ENCODE results near the gene RAP1GAP.
"Not testable (repeated sequence)": the region's sequence is repeated elsewhere in the genome, so short reads cannot be mapped to it uniquely, and the experiment has no call there.

RAP1GAP gene

GRCh38 chr1:21644348-21644747 lies 24.8 kb downstream of the RAP1GAP start:
- DNase-seq (ENCODE audit: low spot score): no peak

DNA sequence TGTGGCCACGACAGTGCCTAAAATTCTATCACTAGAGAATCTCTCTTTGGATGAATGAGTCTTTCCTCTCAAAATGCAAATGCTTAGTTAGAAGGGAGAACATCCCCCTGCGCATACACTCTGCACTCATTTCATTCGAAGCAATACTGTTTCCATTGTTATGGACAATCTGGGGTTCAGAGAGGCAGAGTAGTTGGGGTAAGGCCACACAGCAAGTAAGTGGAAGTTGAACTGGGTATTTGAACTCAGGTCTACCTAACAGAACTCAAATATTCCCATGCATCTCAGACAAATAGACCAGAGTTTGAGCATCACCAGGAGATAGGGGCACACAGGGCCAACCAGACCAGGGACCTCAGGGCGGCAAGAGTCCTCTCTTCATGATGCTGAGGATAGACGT lies 25.5 kb downstream of the RAP1GAP start:
- no peak for DNase-seq (ENCODE audit: low spot score)

- DNase-seq (ENCODE audit: low spot score): no peak
Measured at GRCh38 chr1:21641967-21642739, 27.0 kb downstream of the RAP1GAP start.

DNA sequence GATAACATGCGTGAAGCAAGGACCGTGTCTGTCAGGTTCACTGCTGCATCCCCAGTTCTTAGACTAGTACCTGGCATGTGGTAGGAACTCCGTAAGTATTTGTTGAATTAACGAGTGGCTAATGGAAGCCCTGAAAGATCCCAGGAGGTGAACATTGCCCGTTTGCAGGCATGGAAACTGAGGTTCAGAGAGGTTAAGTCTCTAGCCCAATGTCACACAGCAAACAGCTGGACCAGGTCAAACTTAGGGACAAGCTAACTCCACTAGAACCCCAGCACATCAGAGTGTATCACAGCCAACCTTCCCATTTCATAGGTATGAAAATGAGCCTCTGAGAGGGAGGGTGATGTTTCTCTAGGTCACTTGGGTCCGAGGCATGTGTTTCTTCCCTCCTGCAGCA lies 27.6 kb downstream of the RAP1GAP start:
- no peak for DNase-seq (ENCODE audit: low spot score)

- no peak for DNase-seq (ENCODE audit: low spot score)
Measured at GRCh38 chr1:21641076-21641475, 28.1 kb downstream of the RAP1GAP start.

DNA sequence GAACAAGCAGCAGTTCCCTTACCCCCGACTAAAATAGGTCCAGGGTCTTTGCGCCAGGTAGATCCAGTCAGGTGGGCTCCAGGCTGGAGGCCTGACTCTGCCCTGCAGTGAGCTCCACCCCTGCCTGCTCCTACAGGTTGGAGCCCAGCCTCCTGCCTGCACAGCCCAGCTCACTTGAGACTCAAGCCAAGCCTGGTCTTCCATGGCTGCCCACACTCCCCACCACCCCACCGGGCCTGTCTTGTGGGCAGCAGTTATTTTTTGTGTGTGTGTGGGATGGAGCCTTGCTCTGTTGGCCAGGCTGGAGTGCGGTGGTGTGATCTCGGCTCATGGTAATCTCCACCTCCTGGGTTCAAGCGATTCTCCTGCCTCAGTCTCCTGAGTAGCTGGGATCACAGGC lies 28.5 kb downstream of the RAP1GAP start:
- DNase-seq (ENCODE audit: low spot score): no peak

- DNase-seq (ENCODE audit: low spot score): no peak
Measured at GRCh38 chr1:21639594-21640041, 29.5 kb downstream of the RAP1GAP start.

GRCh38 chr1:21638531-21639341 lies 30.4 kb downstream of the RAP1GAP start:
- DNase-seq (ENCODE audit: low spot score): no peak

- no peak for DNase-seq (ENCODE audit: low spot score)
Measured at GRCh38 chr1:21637514-21637913, 31.6 kb downstream of the RAP1GAP start.

GRCh38 chr1:21636029-21636428 lies 33.1 kb downstream of the RAP1GAP start:
- no peak for DNase-seq (ENCODE audit: low spot score)

GRCh38 chr1:21634806-21635535 lies 34.2 kb downstream of the RAP1GAP start:
- no peak for DNase-seq (ENCODE audit: low spot score)

GRCh38 chr1:21633992-21634805 lies 35.0 kb downstream of the RAP1GAP start:
- DNase-seq (ENCODE audit: low spot score): no peak

- DNase-seq (ENCODE audit: low spot score): no peak
Measured at GRCh38 chr1:21633141-21633755, 35.9 kb downstream of the RAP1GAP start.

DNA sequence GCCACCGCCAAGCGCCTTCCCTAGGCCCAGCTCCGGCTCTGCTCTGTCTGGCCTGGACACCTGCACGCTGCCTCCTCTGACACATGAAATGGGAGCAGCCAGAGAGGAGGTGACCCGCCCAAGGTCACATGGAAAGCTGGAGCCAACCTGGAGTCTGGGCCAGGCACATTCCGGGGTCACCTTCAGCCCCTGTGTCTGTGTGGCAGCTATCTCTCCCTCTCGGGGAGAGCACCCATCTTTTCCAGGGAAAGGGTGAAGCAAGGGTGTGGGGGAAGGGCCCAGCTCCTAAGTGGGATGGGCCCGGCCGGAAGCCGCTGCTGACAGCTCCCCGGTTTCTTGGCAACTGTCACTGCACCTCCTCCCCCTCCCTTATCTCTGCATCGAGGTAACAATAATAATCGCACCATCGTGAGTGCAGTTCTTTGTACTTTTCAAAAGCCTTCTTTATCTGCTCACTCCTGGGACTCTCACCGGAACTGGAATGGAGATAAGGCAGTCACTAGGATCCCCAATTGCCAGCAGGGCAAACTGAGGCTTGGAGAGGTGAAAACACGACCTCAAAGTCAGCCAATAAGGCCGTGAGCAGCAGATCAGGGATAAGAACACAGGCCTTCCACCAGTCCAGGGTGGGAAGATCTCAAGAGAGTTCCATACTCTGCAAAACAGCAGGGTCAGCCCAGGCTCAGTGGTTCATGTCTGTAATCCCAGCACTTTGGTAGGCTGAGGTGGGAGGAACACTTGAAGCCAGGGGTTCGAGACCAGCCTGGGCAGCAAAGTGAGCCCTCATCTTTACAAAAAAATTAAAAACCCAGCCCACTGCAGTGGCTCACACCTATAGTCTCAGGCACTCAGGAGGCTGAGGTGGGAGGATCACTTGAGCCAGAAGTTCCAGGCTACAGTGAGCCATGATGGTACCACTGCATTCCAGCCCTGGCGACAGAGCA lies 36.9 kb downstream of the RAP1GAP start:
- DNase-seq (ENCODE audit: low spot score): no peak

DNA sequence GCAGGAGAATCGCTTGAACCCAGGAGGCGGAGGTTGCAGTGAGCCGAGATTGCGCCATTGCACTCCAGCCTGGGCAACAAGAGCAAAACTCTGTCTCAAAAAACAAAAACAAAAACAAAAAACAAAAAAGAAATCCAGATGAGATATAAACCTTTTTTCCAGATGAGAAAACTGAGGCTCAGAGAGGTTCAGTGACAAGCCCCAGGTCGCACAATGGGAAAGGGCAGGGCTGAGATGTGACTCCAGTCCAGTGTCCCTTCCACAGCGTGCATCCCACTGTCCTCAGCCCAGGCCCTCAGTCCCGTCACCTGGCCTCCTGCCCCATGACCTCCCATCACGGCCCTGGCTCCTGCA lies 37.6 kb downstream of the RAP1GAP start:
- not testable (repeated sequence) for DNase-seq (ENCODE audit: low spot score)

GRCh38 chr1:21630571-21631343 lies 38.4 kb downstream of the RAP1GAP start:
- DNase-seq (ENCODE audit: low spot score): no peak

GRCh38 chr1:21629971-21630370 lies 39.2 kb downstream of the RAP1GAP start:
- DNase-seq (ENCODE audit: low spot score): no peak

GRCh38 chr1:21628798-21629393 lies 40.3 kb downstream of the RAP1GAP start:
- no peak for DNase-seq (ENCODE audit: low spot score)

DNA sequence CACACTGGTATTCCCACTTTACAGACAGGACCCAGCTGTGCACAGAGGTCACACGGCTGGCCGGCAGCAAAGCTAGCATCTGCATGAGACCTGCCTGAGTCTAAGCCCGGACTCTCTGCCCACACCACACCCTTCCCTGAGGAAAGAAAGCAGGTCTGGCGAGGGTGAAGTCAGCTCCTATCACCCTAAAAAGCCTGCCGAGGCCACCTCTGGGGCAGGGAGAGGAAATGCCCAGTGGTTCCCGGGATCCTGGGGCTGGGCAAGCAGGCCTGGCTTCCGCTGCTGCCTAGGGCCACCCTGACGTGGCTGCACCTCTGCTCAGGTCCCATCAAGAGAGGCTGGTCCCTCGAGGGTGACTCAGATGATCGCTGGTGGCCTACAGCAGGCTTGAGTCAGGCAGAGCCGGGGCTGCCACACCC lies 42.2 kb downstream of the RAP1GAP start:
- no peak for DNase-seq (ENCODE audit: low spot score)
